Fibroblast of lung (primary cell): Measurements from ENCODE around the gene PRDM11. TPM values are rescaled to one million over a fixed set of nuclear protein-coding genes. Genes with fewer than 3 reads are reported as not detected.

Experiments used
- DNase-seq, 2 donors: peaks; one replicate each; pipeline versions ENCODE4 v3.0.0 to v3.0.0-alpha.2; 2010; ENCODE audit warnings: low read depth in 2 of 2
- H2AFZ ChIP-seq: 2 replicates; pipeline ENCODE4 v1.5.1; 2012; ENCODE audit warnings: low read length, control low read depth, inconsistent platforms
- H3K27ac ChIP-seq: 2 replicates; pipeline ENCODE4 v1.5.1; 2011; ENCODE audit warnings: low read length, control low read depth; ENCODE audit not compliant: insufficient read depth
- H3K27me3 ChIP-seq: 2 replicates; pipeline ENCODE4 v1.5.1; 2011; ENCODE audit warnings: mild to moderate bottlenecking, low read length; ENCODE audit not compliant: control insufficient read depth, insufficient read depth
- H3K36me3 ChIP-seq: 2 replicates; pipeline ENCODE4 v1.5.1; 2011; ENCODE audit warnings: low read length; ENCODE audit not compliant: control insufficient read depth, insufficient read depth
- H3K4me1 ChIP-seq: 2 replicates; pipeline ENCODE4 v1.5.1; 2011; ENCODE audit warnings: low read length; ENCODE audit not compliant: control insufficient read depth, insufficient read depth; ENCODE audit errors: extremely low read depth
- H3K4me2 ChIP-seq: 2 replicates; pipeline ENCODE4 v1.5.1; 2011; ENCODE audit warnings: low read length, control low read depth; ENCODE audit not compliant: insufficient read depth; ENCODE audit errors: extremely low read depth
- H3K4me3 ChIP-seq, 4 experiments: fragments of 200-600 bp in 1 of 4; sonication (generic) in 1 of 4; replicated peaks in 1 of 4; 2 replicates each; pipeline ENCODE4 v1.5.1; 2011 to 2016; ENCODE audit warnings: low read length in 4 of 4, low read depth in 3 of 4, mild to moderate bottlenecking in 3 of 4, control low read depth in 2 of 4, inconsistent platforms in 1 of 4, mixed read lengths in 1 of 4; ENCODE audit not compliant: insufficient read depth in 1 of 4; ENCODE audit errors: control extremely low read depth in 1 of 4
- H3K79me2 ChIP-seq: 2 replicates; pipeline ENCODE4 v1.5.1; 2012; ENCODE audit warnings: mild to moderate bottlenecking, low read length, inconsistent platforms; ENCODE audit not compliant: control insufficient read depth, insufficient read depth
- H3K9ac ChIP-seq: 2 replicates; pipeline ENCODE4 v1.5.1; 2011; ENCODE audit warnings: mild to moderate bottlenecking, low read length, control low read depth; ENCODE audit not compliant: insufficient read depth
- H3K9me3 ChIP-seq: 2 replicates; pipeline ENCODE4 v1.5.1; 2012; ENCODE audit warnings: low read depth, low read length; ENCODE audit not compliant: control insufficient read depth, insufficient read depth
- H4K20me1 ChIP-seq: 2 replicates; pipeline ENCODE4 v1.5.1; 2011; ENCODE audit warnings: low read length; ENCODE audit not compliant: control insufficient read depth, insufficient read depth; ENCODE audit errors: extremely low read depth
- EZH2 ChIP-seq: IDR thresholded peaks from 2 replicates; pipeline ENCODE4 v1.5.1; 2012; ENCODE audit warnings: low read length, control low read depth, mild to moderate bottlenecking; ENCODE audit errors: missing control alignments
- polyA minus RNA-seq: library from RNA; depleted of rRNA, polyadenylated mRNA; stranded (reverse); fragments of >200 nt; gene quantifications from 2 replicates; pipeline ENCODE4 v1.2.3, GENCODE V29; 2011; ENCODE audit warnings: low replicate concordance
- polyA plus RNA-seq, 2 donors: library from polyadenylated mRNA; depleted of rRNA in 1 of 2; stranded (reverse) in 1 of 2; unstranded in 1 of 2; fragments of >200 nt; gene quantifications; 2 replicates each; pipeline ENCODE4 v1.2.1, GENCODE V29; 2011 to 2012; ENCODE audit warnings: missing spikeins in 1 of 2
- total RNA-seq: library from RNA; depleted of rRNA; stranded (reverse); fragments of >200 nt; gene quantifications from 2 replicates; pipeline ENCODE4 v1.2.1, GENCODE V29; 2014
- TF ChIP-seq, protein P1 (sequence below), 2 donors: IDR thresholded peaks in 1 of 2; conservative IDR thresholded peaks in 1 of 2; 1 replicate in 1 of 2; 2 replicates in 1 of 2; pipeline ENCODE4 v1.5.1; 2011 to 2012; ENCODE audit warnings: low read length in 2 of 2, control low read depth in 1 of 2, inconsistent platforms in 1 of 2, low read depth in 1 of 2, mild to moderate bottlenecking in 1 of 2

PRDM11 gene
- total RNA-seq, result 3.9 and 4.0 TPM in 2 replicates
- polyA plus RNA-seq, result 1.2 and 3.1 TPM in 2 replicates
- 1.5 and 3.6 TPM in 2 replicates for polyA plus RNA-seq (2012)
- 2.8 and 7.4 TPM in 2 replicates for polyA minus RNA-seq

DNA sequence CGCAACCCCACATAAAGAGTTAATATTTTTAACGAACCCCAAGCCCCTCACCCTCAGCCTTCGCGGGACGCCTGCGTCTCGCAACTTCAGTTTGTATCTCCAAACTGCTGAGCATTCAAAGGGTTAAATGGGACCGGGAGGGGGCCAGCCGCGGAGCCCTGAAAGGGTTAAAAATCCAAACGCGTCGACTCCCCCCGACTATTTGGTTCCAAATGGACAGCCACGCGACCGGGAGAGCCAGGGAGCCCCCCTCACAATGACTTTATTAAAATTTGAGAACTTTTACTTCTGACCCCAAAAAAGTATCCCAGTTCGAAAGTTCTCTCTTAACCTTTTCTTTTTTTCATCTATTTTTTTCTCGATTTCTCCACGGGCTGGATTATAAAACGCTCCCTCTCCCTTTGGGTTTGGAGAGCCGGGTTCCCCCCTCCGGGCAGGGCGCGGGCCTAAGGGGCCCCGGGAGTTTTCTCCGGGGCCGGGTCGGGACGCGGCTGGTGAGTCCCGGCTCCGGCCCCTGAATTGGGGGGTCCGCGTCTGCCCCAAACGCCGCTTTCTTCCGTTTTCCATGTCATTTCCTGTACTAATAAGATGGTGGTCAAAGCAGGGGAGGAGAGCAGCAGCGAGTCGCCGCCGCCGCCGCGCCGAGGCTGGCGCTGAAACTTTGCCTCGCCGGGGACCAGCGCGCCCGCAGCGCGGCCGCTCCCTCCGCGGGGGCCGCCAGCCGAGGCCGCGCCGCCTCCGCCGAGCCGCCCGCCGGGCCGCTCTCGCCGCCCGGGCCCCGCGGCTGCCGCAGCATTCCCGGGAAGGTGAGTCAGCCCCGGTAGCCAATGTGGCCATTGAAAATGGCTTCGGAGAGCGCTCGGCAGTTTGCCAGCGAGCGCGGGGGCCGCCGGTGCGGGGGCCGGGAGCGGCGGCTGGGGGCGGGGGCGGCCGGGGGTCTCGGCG lies at the start of gene PRDM11:
Gene PRDM11 (plus strand): TSS at position 568 of the 945 bp plus-strand sequence. CDS start 35,128 bp downstream, outside the sequence.
- peak within 1 kb of the TSS; percentile 93 for H3K4me2 ChIP-seq
- DNase-seq, result peak; percentile 74 to 75
- peak within 1 kb of the TSS; percentile 83 for H2AFZ ChIP-seq
- no peaks in the 10 kb centered on the region for H4K20me1 ChIP-seq
- H3K79me2 ChIP-seq, result no peaks in the 10 kb centered on the region
- H3K9me3 ChIP-seq, result no peaks in the 10 kb centered on the region
- peaks cover 5% of the 10 kb centered on the region for H3K4me1 ChIP-seq
- H3K9ac ChIP-seq, result peak within 1 kb of the TSS; percentile 70
- peak within 1 kb of the TSS; percentile 63 for H3K27ac ChIP-seq
- peak within 1 kb of the TSS; percentile 50 to 78 (median 64) for H3K4me3 ChIP-seq
- TF ChIP-seq, protein P1, sequence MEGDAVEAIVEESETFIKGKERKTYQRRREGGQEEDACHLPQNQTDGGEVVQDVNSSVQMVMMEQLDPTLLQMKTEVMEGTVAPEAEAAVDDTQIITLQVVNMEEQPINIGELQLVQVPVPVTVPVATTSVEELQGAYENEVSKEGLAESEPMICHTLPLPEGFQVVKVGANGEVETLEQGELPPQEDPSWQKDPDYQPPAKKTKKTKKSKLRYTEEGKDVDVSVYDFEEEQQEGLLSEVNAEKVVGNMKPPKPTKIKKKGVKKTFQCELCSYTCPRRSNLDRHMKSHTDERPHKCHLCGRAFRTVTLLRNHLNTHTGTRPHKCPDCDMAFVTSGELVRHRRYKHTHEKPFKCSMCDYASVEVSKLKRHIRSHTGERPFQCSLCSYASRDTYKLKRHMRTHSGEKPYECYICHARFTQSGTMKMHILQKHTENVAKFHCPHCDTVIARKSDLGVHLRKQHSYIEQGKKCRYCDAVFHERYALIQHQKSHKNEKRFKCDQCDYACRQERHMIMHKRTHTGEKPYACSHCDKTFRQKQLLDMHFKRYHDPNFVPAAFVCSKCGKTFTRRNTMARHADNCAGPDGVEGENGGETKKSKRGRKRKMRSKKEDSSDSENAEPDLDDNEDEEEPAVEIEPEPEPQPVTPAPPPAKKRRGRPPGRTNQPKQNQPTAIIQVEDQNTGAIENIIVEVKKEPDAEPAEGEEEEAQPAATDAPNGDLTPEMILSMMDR (conservative IDR thresholded peaks at IDR 0.05 in 1 of 2, IDR thresholded peaks at IDR 0.05 in 1 of 2; ENCODE audit: low read depth in 1 of 2, low read length in 2 of 2), result no peak
- TF ChIP-seq EZH2, result no peak
- no peaks in the 10 kb centered on the region for H3K36me3 ChIP-seq
- H3K27me3 ChIP-seq, result peaks cover 16% of the 10 kb centered on the region

DNA sequence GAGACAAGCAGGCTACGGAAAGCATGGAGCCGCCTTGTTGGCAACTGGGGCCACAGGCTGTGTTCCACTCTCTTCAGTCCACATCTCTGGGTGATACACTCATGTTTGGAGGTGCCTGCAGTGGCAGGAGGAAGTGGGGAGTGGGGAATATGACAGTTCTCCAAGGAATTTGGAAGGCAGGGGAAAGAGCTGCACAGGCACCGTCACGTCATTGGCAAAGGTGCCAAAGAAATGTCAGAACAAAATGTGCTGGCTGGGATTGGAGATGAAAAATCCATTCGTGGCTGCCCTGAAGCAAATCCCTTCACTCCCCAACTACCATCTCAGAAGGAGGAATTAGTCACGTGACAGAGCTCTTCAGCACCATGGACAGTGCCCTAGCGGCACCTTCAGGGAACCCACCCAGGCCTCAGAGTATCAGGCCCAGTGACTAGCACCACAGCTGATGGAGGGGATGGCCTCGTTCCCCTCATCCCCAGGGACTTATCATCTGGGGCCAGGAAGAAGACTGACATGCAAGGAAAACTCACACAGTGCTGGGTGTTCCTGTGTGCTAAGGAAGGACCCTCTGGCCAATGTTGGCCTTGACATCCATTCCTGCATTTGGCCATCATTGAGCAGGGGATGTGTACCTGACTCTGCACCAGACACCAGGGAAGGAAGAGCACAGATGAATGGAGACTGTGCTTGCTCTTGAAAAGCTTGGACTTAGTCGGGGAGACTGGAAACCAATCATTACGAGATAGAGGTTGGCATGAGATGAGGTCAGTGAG lies 48.5 kb upstream of the PRDM11 start:
- no peaks in the 10 kb centered on the region for H4K20me1 ChIP-seq
- H3K27me3 ChIP-seq, result peaks cover 29% of the 10 kb centered on the region
- H3K27ac ChIP-seq, result no peak overlapping the region
- no peaks in the 10 kb centered on the region for H3K9me3 ChIP-seq
- no peak overlapping the region for H2AFZ ChIP-seq
- TF ChIP-seq, protein P1 (conservative IDR thresholded peaks at IDR 0.05 in 1 of 2, IDR thresholded peaks at IDR 0.05 in 1 of 2; ENCODE audit: low read depth in 1 of 2, low read length in 2 of 2), result no peak
- no peak for TF ChIP-seq EZH2
- H3K9ac ChIP-seq, result no peak overlapping the region
- peak; percentile 66 to 79 for DNase-seq
- H3K4me1 ChIP-seq, result peaks cover 15% of the 10 kb centered on the region
- H3K4me2 ChIP-seq, result no peak overlapping the region
- no peaks in the 10 kb centered on the region for H3K79me2 ChIP-seq
- H3K4me3 ChIP-seq, result no peak overlapping the region
- H3K36me3 ChIP-seq, result no peaks in the 10 kb centered on the region

DNA sequence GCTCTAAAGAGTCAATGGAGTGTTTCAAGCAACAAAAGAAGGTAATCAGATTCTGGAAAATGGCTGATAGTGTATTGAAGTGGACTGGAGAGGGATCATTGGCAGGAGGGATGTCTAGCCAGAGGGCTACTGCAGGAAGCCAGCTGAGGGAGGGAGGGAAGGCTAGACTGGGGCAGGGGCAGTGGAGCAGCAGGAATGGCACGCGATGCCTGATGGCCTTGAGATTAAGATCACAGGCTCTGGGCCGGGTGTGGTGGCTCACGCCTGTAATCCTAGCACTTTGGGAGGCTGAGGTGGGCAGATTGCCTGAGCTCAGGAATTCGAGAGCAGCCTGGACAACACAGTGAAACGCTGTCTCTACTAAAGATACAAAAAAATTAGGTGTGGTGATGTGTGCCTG lies 47.5 kb upstream of the PRDM11 start:
- H3K9me3 ChIP-seq, result no peaks in the 10 kb centered on the region
- peaks cover 8% of the 10 kb centered on the region for H3K4me1 ChIP-seq
- no peak overlapping the region for H3K27ac ChIP-seq
- H2AFZ ChIP-seq, result no peak overlapping the region
- TF ChIP-seq, protein P1 (conservative IDR thresholded peaks at IDR 0.05 in 1 of 2, IDR thresholded peaks at IDR 0.05 in 1 of 2; ENCODE audit: low read depth in 1 of 2, low read length in 2 of 2), result no peak
- TF ChIP-seq EZH2, result no peak
- H3K79me2 ChIP-seq, result no peaks in the 10 kb centered on the region
- no peak overlapping the region for H3K9ac ChIP-seq
- no peak for DNase-seq
- peaks cover 29% of the 10 kb centered on the region for H3K27me3 ChIP-seq
- no peak overlapping the region for H3K4me2 ChIP-seq
- H4K20me1 ChIP-seq, result no peaks in the 10 kb centered on the region
- H3K4me3 ChIP-seq, result no peak overlapping the region
- H3K36me3 ChIP-seq, result no peaks in the 10 kb centered on the region
